Cardiac septum (tissue), 1 donor: Measurements from ENCODE around the gene STPG2. TPM values are rescaled to one million over a fixed set of nuclear protein-coding genes. Genes with fewer than 3 reads are reported as not detected.
"Not testable (repeated sequence)": the region's sequence is repeated elsewhere in the genome, so short reads cannot be mapped to it uniquely, and the experiment has no call there.

Experiments used
- DNase-seq: peaks from one replicate; pipeline ENCODE4 v3.0.0-alpha.2; 2020; ENCODE audit warnings: low spot score
- intact Hi-C: fragments of 100-400 bp; cut with DNase I; formaldehyde crosslinking; loops from one replicate; pipeline ENCODE4 v1.14.0; 2022
- total RNA-seq: library from RNA; stranded (reverse); fragmentation: NEBNext Ultra II Directional; extraction: Animal tissue kit (Norgen Biotek cat#: 25700); gene quantifications from one replicate; pipeline ENCODE4 v1.2.1, GENCODE V29; 2021
- donor health status: DM: no; HTN: no; CAD: no.

Gene STPG2
- total RNA-seq, 1 donor from 2014 or later = 0.19 TPM

DNA sequence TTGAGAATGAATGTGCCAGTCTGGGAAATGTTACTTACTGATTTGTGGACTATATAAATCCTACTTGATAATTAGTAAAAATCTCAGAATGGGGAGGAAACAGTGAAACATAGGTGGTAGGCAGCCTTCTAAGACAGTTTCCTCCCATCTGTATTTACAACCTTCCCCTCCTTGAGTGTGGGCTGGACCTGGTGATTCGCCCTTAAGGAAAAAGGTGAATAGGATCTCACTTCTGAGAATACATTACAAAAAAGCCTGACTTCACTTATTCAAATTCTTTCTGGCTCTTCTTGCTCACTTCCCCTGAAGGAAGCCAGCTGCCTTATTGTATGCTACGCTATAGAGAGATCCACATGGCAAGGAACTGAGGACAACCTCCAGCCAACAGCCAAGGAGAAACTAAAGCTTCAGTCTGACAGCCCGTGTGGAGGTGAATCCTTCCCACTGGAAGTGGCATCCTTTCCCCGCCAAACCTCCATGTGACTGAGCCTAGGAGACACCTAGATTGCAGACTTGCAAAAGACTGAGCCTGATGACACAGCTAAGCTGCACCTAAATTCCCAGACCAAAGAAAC lies 585.0 kb downstream of the STPG2 start:
- intact Hi-C loops = no loop called here
- DNase-seq = no peak

GRCh38 chr4:97550637-97551036 lies 592.6 kb downstream of the STPG2 start:
- intact Hi-C loops, DNase-seq: not testable (repeated sequence)

- DNase-seq = no peak
- intact Hi-C loops = no loop called here
Measured at GRCh38 chr4:97548943-97549583, 594.2 kb downstream of the STPG2 start.

DNA sequence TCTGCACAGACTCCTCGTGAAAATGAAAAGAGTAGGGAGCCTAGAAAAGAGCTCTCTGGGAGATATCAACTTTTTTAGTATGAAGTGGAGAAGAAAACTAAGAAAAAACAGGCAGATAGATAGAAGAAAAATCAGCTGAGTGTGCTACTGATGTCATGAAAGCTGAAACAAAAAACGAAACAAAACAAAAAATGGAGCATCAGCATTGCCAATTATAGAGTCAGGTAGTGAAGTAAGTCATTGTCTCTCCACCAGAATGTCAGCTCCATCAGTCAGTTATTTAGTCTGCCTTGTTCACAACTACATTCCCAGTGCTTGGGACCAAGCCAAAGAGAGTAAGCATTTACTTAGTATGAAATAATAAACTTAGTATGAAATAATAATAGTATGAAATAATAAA lies 595.1 kb downstream of the STPG2 start:
- intact Hi-C loops = no loop called here
- DNase-seq = no peak

DNA sequence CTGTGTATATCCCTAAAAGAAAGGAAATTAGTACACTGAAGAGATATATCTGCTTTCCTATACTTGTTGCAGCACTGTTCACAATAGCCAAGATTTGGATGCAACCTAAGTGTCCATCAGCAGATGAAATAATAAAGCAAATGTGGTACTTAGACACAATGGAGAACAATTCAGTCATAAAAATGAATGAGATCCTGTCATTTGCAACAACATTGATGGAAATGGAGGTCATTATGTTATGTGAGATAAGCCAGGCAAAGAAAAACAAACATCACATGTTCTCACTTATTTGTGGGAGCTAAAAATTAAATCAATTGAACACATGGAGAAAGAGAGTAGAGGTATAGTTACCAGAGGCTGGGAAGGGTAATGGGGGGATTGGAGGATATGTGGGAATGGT lies 611.9 kb downstream of the STPG2 start:
- intact Hi-C loops = no loop called here
- no peak for DNase-seq

DNA sequence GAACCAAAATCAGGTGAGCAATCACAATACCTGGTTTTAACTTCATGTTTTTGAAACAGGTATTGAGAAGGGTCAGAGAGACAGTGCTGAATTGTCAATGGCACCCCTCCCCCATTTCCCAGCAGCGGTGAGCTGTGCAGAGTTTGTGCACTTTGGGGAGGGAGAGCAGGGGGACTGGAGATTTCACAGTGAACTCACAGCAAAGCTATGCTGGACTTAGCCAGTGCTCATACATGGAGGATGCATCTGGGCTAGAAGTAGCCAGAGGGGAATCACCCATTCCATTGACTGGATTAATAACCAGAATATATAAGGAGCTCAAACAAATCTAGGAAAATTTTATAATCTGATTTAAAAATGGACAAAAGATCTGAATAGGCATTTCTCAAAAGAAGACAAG lies 612.6 kb downstream of the STPG2 start:
- intact Hi-C loops = no loop called here

DNA sequence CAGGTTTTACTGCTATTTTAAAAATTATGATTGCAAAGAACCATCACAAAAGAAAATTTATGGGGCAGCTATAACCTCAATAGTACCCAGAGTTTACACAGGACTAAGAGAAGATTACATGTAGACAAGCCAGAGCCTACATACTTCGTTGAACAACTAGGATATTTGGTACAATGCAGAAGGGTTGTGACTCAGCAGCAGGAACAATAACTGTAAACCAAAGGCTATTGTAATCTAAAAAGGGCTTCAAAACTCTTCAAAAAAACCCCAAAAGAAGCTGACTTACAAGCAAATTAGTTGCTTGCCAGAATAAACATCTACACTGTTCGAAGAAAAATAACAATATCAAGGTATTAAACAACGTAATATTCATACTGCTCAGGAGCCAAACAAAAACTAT lies 618.0 kb downstream of the STPG2 start:
- no peak for DNase-seq
- intact Hi-C loops = no loop called here

More for the DNA sequence above, 612.6 kb downstream of the STPG2 start:
- DNase-seq = no peak

- DNase-seq = no peak
- intact Hi-C loops = no loop called here
Measured at GRCh38 chr4:97517939-97518338, 625.3 kb downstream of the STPG2 start.

GRCh38 chr4:97513917-97514316 lies 629.4 kb downstream of the STPG2 start:
- intact Hi-C loops = no loop called here
- no peak for DNase-seq

Other genes with a start within 250 kb of the STPG2 start
- 18.9 TPM for gene RAP1GDS1, start 117.9 kb upstream of the STPG2 start, total RNA-seq